Heart left ventricle (tissue), 16 donors: ENCODE data around the gene ZNF511. TPM values are rescaled to one million over a fixed set of nuclear protein-coding genes. Genes with fewer than 3 reads are reported as not detected.

Experiments used
- ATAC-seq, 4 donors: fragments of 200-7000 bp; cut with Tn5 transposase; one replicate each; pipeline ENCODE4 v1.9.1; 2020 to 2022; ENCODE audit warnings: moderate library complexity in 4 of 4, mild to moderate bottlenecking in 3 of 4, moderate number of reproducible peaks in 1 of 4
- DNase-seq, 5 donors: peaks; one replicate each; pipeline ENCODE4 v3.0.0-alpha.2; 2020
- H3K27ac ChIP-seq, 12 donors: fragments of 200-600 bp; sonication (generic) in 4 of 12; one replicate each; pipeline versions ENCODE4 v1.5.0 to v1.8.0; 2016 to 2022; ENCODE audit warnings: mild to moderate bottlenecking in 2 of 12
- H3K27me3 ChIP-seq, 9 donors: fragments of 200-600 bp; sonication (generic) in 2 of 9; one replicate each; pipeline versions ENCODE4 v1.5.1 to v1.8.0; 2016 to 2022; ENCODE audit warnings: mild to moderate bottlenecking in 3 of 9
- H3K36me3 ChIP-seq, 9 donors: fragments of 200-600 bp; sonication (generic) in 2 of 9; one replicate each; pipeline versions ENCODE4 v1.5.0 to v1.8.0; 2018 to 2022; ENCODE audit warnings: mild to moderate bottlenecking in 2 of 9
- H3K4me1 ChIP-seq, 12 donors: fragments of 200-600 bp; sonication (generic) in 4 of 12; one replicate each; pipeline versions ENCODE4 v1.5.0 to v1.8.0; 2016 to 2022; ENCODE audit warnings: mild to moderate bottlenecking in 3 of 12
- H3K4me3 ChIP-seq, 12 donors: fragments of 200-600 bp; sonication (generic) in 4 of 12; one replicate each; pipeline versions ENCODE4 v1.5.0 to v1.8.0; 2017 to 2022; ENCODE audit warnings: mild to moderate bottlenecking in 9 of 12, moderate library complexity in 4 of 12
- H3K9me3 ChIP-seq, 12 donors: fragments of 200-600 bp; sonication (generic) in 4 of 12; one replicate each; pipeline versions ENCODE4 v1.5.0 to v1.8.0; 2016 to 2022; ENCODE audit warnings: mild to moderate bottlenecking in 1 of 12
- POLR2A ChIP-seq, 2 donors: fragments of 450-650 bp; IDR thresholded peaks; one replicate each; pipeline ENCODE4 v1.6.1; 2017; ENCODE audit warnings: antibody characterized with exemption in 2 of 2, mild to moderate bottlenecking in 2 of 2, moderate library complexity in 2 of 2
- WGBS, 4 donors: extraction: QIAGEN DNeasy Blood & Tissue Kit in 2 of 4; methylation state at CpG; one replicate each; pipeline versions ENCODE4 v1.1.5 to v1.1.7; 2013 to 2018; 5-methylcytosine and 5-hydroxymethylcytosine counted together
- intact Hi-C, 10 donors: fragments of 100-400 bp; cut with DNase I; formaldehyde crosslinking; loops; one replicate each; pipeline versions ENCODE4 v1.11.1 to v1.14.2; 2022
- polyA plus RNA-seq, 2 donors: library from polyadenylated mRNA; stranded (reverse); fragments of 200-250 nt; gene quantifications; one replicate each; pipeline ENCODE4 v1.2.3, GENCODE V29; 2013
- total RNA-seq, 9 donors: library from RNA; depleted of rRNA in 2 of 9; stranded (reverse); fragments of >200 nt in 2 of 9; fragmentation: NEBNext Ultra II Directional in 3 of 9; extraction: Animal tissue kit (Norgen Biotek cat#: 25700) in 3 of 9; gene quantifications; one replicate each; pipeline versions ENCODE4 v1.1.0 to v1.2.4, GENCODE V29; 2016 to 2023
- TF ChIP-seq, protein P1 (sequence below), 12 donors: fragments of 200-600 bp; sonication (generic) in 4 of 12; IDR thresholded peaks; one replicate each; pipeline versions ENCODE4 v1.5.0 to v1.8.0; 2018 to 2022; ENCODE audit warnings: antibody characterized with exemption in 12 of 12, mild to moderate bottlenecking in 5 of 12
- donor health status: ischemic (EF 13 %, LVEDD 7.1; RV severe dilation, severe dysfunction).
- donor health status: healthy with polysubstance abuse.
- donor health status: DM: no; HTN: yes; CAD: no.
- donor health status: DM: no; HTN: no; CAD: no.
- donor health status: ischemic (EF 25% LVEDD 6.9; RV normal size, moderate dysfunction).
- donor health status: ischemic (EF 25% LVEDD 5.7; RV mildly dilated, moderate dysfunction).
- donor health status: healthy.
- donor health status: DM: yes; HTN: yes; CAD: no.
- donor health status: ischemic (EF 35%, LVEDD 5.7; RV mildly dilated, moderate dysfunction).
- donor health status: nonischemic (EF 11% LVEDD 7.7; RV severe dilation, severe dysfunction).
- donor health status: DM: yes; HTN: yes; CAD: no.
- donor health status: PGD.
- donor health status: ischemic (EF 29% LVEDD 5.4; RV normal size, mild dysfunction).
- donor health status: nonischemic (EF 23%, LVEDD 6.1; RV moderate dilation, normal function).

Gene ZNF511
- total and polyA plus RNA-seq, 11 donors, result 34.5 to 80.4 (median 41.8) TPM

DNA sequence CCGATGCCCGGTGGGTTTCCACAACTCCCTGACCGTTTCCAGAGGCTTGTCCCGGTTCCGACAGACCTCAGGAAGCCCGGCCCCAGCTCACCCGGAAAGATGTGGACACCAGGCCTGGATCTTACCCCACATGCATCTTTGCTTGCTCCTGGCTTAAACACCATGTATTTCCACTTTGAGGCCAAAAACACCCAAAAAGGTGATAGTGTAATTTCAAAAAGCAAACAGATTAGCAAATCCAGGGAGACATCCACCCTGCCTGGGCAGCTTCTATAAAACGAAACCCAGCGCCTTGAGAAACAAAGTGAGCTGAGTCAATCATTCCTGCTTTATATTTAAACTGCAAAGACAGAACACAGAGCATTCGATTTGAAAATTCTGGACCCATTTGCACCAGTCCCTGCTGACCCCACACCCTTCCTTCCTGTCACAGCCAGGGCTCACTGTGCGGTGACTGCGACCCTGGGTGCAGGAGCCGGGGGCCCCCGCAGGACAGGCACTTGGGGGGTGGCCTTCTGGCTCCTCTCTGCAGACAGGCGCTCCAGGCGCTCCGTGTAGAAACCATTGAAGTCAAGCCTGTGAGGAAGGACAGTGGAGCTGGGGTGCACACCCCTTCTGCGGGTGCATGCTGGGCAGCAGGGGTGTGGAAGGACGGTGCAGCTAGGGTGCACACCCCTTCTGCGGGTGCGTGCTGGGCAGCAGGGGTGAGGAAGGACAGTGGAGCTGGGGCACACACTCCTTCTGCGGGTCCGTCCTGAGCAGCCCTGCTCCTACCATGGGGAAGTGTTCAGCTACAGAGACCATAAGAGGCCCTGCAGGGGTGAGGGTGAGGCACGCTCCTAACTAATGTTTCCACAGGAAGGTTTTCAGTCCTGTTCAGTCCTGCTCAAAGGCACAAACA is 29.1 kb upstream of the ZNF511 start:
- DNase-seq (no peak), ATAC-seq (peak in 2 of 4 donors; percentile 3 to 16)
- H3K9me3 ChIP-seq, result no peaks in the 10 kb centered on the region
- WGBS, 4 donors, result 78 to 86% (median 83%) methylated on average over 22 to 24 of the region's 24 CpGs
- TF ChIP-seq POLR2A (IDR thresholded peaks at IDR 0.05), result no peak
- TF ChIP-seq, protein P1, sequence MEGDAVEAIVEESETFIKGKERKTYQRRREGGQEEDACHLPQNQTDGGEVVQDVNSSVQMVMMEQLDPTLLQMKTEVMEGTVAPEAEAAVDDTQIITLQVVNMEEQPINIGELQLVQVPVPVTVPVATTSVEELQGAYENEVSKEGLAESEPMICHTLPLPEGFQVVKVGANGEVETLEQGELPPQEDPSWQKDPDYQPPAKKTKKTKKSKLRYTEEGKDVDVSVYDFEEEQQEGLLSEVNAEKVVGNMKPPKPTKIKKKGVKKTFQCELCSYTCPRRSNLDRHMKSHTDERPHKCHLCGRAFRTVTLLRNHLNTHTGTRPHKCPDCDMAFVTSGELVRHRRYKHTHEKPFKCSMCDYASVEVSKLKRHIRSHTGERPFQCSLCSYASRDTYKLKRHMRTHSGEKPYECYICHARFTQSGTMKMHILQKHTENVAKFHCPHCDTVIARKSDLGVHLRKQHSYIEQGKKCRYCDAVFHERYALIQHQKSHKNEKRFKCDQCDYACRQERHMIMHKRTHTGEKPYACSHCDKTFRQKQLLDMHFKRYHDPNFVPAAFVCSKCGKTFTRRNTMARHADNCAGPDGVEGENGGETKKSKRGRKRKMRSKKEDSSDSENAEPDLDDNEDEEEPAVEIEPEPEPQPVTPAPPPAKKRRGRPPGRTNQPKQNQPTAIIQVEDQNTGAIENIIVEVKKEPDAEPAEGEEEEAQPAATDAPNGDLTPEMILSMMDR (IDR thresholded peaks at IDR 0.05), result no peak
- H3K27me3 ChIP-seq, result peaks cover 0 to 29% (median 20%) of the 10 kb centered on the region in 9 donors
- intact Hi-C loops, result no loop called here
- peak overlapping the region in 1 of 12 donors; percentile 12 for H3K4me3 ChIP-seq
- H3K36me3 ChIP-seq, result peaks cover 4 to 63% (median 49%) of the 10 kb centered on the region in 9 donors
- H3K4me1 ChIP-seq, result peaks cover 0 to 60% (median 8%) of the 10 kb centered on the region in 12 donors
- peak overlapping the region in 1 of 12 donors; percentile 81 for H3K27ac ChIP-seq

GRCh38 chr10:133280391-133281059 is 28.2 kb upstream of the ZNF511 start:
- peaks cover 0 to 51% (median 8%) of the 10 kb centered on the region in 12 donors for H3K4me1 ChIP-seq
- H3K36me3 ChIP-seq, result peaks cover 6 to 72% (median 58%) of the 10 kb centered on the region in 9 donors
- H3K27me3 ChIP-seq, result peaks cover 0 to 19% (median 13%) of the 10 kb centered on the region in 9 donors
- intact Hi-C loops, result no loop called here
- DNase-seq (no peak), ATAC-seq (no peak)
- WGBS, 4 donors, result 91 to 96% (median 94%) methylated on average over 6 to 10 of the region's 10 CpGs
- H3K27ac ChIP-seq, result peak overlapping the region in 1 of 12 donors; percentile 81
- H3K9me3 ChIP-seq, result no peaks in the 10 kb centered on the region
- TF ChIP-seq POLR2A (IDR thresholded peaks at IDR 0.05), result no peak
- TF ChIP-seq, protein P1 (IDR thresholded peaks at IDR 0.05), result no peak
- H3K4me3 ChIP-seq, result no peak overlapping the region

GRCh38 chr10:133281084-133281483 is 27.6 kb upstream of the ZNF511 start:
- no peaks in the 10 kb centered on the region for H3K9me3 ChIP-seq
- peaks cover 6 to 78% (median 64%) of the 10 kb centered on the region in 9 donors for H3K36me3 ChIP-seq
- no peak overlapping the region for H3K4me3 ChIP-seq
- 94 to 95% (median 94%) methylated on average over 8 to 15 of the region's 15 CpGs for WGBS, 4 donors
- DNase-seq, result no peak
- no peak overlapping the region for H3K27ac ChIP-seq
- H3K27me3 ChIP-seq, result peaks cover 0 to 14% (median 7%) of the 10 kb centered on the region in 9 donors
- ATAC-seq, result no peak
- peaks cover 0 to 45% (median 8%) of the 10 kb centered on the region in 12 donors for H3K4me1 ChIP-seq
- intact Hi-C loops, result no loop called here
- TF ChIP-seq, protein P1 (IDR thresholded peaks at IDR 0.05), result no peak
- no peak for TF ChIP-seq POLR2A (IDR thresholded peaks at IDR 0.05)
